H1 (cell line): Measurements from ENCODE around the gene ZFR. TPM values are rescaled to one million over a fixed set of nuclear protein-coding genes. Genes with fewer than 3 reads are reported as not detected.

Experiments
- CEBPB ChIP-seq: IDR thresholded peaks from 2 replicates; pipeline ENCODE4 v1.6.1; 2012; ENCODE audit warnings: low read depth, low read length
- KDM5A ChIP-seq: fragments of 200-600 bp; IDR thresholded peaks from 2 replicates; pipeline ENCODE4 v1.7.1; 2012; ENCODE audit warnings: mild to moderate bottlenecking, low read length, inconsistent platforms, mixed read lengths
- POLR2AphosphoS5 ChIP-seq: IDR thresholded peaks from 2 replicates; pipeline ENCODE4 v1.6.1; 2011; ENCODE audit warnings: low read depth, low read length
- RFX5 ChIP-seq: IDR thresholded peaks from 2 replicates; pipeline ENCODE4 v1.6.1; 2011; ENCODE audit warnings: low read depth, low read length, improper control_type of control experiment, borderline replicate concordance
- SIN3A ChIP-seq, 2 experiments: IDR thresholded peaks in 1 of 2; conservative IDR thresholded peaks in 1 of 2; 2 replicates each; pipeline ENCODE4 v1.6.1; 2011 to 2012; ENCODE audit warnings: low read length in 2 of 2, improper control_type of control experiment in 1 of 2, low read depth in 1 of 2, mild to moderate bottlenecking in 1 of 2
- TAF7 ChIP-seq: optimal IDR thresholded peaks from 2 replicates; pipeline ENCODE3; 2011; ENCODE audit warnings: low read depth, mild to moderate bottlenecking, inconsistent platforms, low read length, moderate library complexity, borderline replicate concordance
- polyA plus RNA-seq, 7 experiments: library from polyadenylated mRNA; depleted of rRNA in 3 of 7; stranded (reverse) in 5 of 7; unstranded in 2 of 7; fragments of >200 nt in 5 of 7; fragments of 200-250 nt in 2 of 7; gene quantifications; 1 replicate in 5 of 7; 2 replicates in 1 of 7; 4 replicates in 1 of 7; pipeline versions ENCODE4 v1.2.1 to v1.2.3, GENCODE V29; 2011 to 2013; ENCODE audit warnings: missing spikeins in 2 of 7, mixed read lengths in 2 of 7
- total RNA-seq: library from RNA; stranded (reverse); fragmentation: NEBNext Ultra II Directional; extraction: Animal tissue kit (Norgen Biotek cat#: 25700); gene quantifications from 2 replicates; pipeline ENCODE4 v1.2.1, GENCODE V29; 2021
- TF ChIP-seq, protein P1 (sequence below): IDR thresholded peaks from 2 replicates; pipeline ENCODE4 v1.6.1; 2012; ENCODE audit warnings: inconsistent platforms

ZFR gene
- total and polyA plus RNA-seq, 2 of the 8 experiments (the other 6 are each of a cell fraction or from before 2014, with no cell fraction given), result 68.8 to 92.7 TPM

DNA sequence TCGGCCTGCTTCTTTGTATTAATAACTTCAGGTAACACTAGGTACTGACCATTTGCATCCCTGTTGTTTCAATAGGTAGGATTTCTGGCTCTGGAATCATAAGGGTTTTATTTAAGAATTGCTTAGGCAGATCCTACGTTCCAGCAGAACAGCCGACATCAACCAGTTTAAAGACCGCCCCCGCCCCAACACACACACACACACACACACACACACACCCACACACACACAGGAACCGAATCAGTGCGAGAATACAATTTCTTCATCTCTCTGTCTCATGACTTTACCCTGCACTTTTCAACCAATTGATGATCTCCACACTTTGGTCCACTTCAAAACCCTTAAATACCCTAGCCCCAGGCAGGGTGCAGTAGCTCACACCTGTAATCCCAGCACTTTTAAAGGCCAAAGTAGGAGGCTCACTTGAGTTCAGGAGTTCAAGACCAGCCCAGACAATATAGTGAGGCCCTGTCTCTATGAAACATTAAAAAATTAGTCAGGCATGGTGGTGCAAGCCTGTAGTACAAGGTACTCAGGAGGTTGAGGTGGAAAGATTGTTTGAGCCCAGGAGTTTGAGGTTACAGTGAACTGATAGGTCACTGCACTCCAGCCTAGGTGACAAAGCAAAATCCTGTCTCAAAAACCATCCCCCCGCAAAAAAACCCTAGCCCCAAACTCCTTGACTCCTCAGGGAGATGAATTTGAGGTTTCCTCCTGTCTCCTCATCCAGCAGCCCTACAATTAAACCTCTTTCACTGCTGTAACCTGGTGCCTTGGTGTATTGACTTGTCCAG lies 129.1 kb downstream of the ZFR start (continued):
- TF ChIP-seq, protein P1, sequence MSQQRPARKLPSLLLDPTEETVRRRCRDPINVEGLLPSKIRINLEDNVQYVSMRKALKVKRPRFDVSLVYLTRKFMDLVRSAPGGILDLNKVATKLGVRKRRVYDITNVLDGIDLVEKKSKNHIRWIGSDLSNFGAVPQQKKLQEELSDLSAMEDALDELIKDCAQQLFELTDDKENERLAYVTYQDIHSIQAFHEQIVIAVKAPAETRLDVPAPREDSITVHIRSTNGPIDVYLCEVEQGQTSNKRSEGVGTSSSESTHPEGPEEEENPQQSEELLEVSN, result no peak
- TF ChIP-seq TAF7 (no peak), KDM5A (no peak), POLR2AphosphoS5 (no peak), RFX5 (no peak), SIN3A (conservative IDR thresholded peaks at IDR 0.05 in 1 of 2, IDR thresholded peaks at IDR 0.05 in 1 of 2; ENCODE audit: low read depth in 1 of 2, low read length in 2 of 2) (no peak), CEBPB (no peak)
